Activated naive CD4-positive, alpha-beta T cell treated with Interleukin-2 at 50 U/mL for 16 hours (primary cell): ENCODE measurements around the gene KIAA1671.

Experiments
- DNase-seq: peaks from one replicate; pipeline ENCODE4 v3.0.0-alpha.2; 2020

The KIAA1671 gene

GRCh38 chr22:24953384-24954113 is 1.0 kb downstream of the KIAA1671 start:
- DNase-seq: no peak

DNA sequence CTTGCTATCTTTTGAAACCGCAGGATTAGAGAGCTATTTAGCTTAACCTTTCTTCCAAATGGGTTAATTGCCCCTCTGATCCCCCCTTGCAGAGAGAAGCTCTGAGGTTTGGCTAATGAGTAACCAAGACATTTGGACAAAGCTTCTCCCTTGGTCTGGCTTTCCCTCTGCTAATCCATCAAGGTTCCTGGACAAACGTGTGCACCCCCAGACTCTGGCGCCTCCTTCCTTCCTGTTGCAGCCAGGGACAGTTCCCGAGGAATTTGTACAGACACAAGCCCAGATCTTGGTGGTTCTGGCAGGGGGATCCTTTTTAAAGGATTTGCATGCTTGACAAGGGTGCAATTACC is 1.6 kb downstream of the KIAA1671 start:
- no peak for DNase-seq

GRCh38 chr22:24954856-24955255 is 2.3 kb downstream of the KIAA1671 start:
- DNase-seq: no peak

DNA sequence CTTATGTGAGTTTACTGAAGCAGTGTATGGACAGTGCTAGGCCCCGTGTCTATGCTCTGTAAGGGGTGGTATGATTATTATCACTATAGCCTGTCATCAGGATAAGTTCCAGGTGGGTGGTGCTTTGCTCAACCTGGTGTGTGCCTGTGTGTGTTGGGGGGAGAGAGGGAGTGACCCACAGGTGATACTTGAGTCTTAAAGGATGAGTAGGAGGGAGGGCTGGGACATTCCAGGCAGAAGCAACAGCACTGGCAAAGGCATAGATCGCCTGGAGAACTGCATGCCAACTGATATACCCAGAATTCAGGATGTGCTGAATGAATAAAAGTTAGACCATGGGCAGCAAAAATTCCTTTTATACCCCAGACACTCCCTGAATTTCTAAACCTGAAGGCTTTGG is 4.5 kb downstream of the KIAA1671 start:
- no peak for DNase-seq

DNA sequence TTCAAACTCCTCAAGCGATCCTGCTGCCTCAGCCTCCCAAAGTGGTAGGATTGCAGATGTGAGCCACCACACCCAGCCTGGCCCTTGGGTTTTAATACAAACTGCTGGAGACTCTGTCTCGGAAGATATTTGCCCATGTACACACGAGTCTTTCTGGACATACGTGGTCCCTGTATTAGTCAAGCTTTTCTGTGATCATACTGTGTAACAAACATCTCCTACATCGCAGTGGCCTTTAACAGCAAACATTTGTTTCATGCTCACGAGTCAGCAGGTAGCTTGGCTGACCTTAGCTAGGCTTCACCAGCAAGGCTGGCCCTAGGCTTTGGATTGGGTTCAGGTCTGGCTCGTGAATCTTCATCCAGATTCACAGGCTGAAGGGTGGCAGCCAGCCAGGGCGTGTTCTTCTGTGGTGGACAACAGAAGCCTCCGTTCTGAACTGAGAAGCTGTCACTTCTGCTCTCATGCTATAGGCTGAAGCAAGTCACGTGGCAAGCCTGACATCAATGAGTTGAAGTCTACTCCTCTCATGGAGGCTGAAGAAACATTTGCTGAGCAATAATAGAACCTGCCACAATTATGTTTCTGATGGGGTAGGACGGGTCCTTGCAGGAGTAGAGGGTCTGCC is 8.8 kb downstream of the KIAA1671 start:
- no peak for DNase-seq

- DNase-seq: no peak
These were observed 9.6 kb downstream of the KIAA1671 start for GRCh38 chr22:24962094-24962493.

DNA sequence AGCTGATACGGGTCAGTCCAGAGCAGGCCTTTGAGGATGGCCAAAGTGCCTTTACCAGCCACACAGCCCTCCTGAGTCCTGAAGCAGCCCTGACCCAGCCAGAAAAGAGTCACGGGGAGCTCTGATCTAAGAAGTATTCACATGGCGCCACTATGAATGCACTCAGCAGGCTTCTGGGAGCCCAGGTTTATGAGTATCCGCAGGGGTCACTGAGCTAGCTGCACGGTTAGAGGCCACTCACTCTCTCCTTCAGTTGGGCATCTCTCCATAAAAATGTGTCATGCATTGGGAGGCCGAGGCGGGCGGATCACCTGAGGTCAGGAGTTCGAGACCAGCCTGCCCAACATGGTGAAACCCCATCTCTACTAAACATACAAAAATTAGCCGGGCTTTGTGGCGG is 10.3 kb downstream of the KIAA1671 start:
- DNase-seq: no peak

DNA sequence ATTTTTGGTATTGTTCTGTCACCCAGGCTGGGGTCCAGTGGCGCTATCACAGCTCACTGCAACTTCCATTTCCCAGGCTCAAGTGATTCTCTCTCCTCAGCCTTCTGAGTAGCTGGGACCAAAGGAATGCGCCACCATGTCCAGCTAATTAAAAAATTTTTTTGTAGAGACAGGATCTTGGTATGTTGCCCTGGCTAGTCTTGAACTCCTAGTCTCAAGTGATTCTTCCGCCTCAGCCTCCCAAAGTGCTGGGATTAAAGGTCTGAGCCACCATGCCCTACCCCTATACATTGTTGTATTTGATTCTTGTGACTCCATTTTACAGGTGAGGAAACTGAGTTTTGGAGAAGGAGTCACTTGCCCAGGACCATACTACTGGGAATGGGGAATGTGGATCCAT is 11.9 kb downstream of the KIAA1671 start:
- DNase-seq: no peak

- no peak for DNase-seq
These were observed 13.5 kb downstream of the KIAA1671 start for GRCh38 chr22:24965822-24966626.

DNA sequence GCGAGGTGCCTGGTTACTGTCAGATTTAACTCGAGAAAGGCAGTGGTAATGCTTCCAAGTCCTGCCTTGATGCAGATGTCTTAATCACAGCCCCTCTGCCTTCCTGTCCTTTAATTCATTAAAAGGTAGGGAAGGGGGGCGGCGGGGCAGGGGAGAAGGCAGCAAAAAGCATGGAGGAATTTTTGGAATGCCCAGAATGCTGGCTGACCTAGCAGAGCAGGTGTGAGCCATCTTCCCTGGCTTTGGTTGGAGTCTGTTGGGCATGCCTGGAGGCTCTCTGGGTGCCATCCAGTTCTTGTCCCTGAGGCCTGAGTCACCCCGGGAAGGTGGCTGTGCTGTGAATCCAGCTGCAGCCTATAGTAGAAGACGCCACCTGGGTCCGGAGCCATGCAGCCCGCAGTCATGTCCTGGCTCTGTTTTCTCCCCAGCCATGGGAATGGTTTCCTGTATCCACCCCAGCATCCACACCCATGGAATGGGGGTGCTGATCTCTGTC is 15.6 kb downstream of the KIAA1671 start:
- no peak for DNase-seq

GRCh38 chr22:24969560-24970301 is 17.2 kb downstream of the KIAA1671 start:
- DNase-seq: no peak

DNA sequence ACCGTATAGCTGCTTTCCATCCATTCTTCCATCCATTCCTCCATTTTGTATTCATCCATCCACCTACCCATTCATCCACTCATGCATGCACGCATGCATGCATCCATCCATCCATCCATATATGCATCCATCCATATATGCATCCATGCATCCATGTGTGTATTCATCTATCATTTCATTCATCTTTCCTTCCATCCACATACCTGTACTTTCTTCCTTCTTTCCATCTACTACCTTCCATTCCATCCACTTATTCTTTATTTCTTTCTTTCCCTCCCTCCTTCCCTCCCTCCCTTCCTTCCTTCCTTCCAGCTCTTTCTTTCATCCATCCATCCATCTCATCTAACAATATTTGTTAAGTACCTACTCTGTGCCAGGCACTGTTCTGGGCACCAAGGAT is 19.9 kb downstream of the KIAA1671 start:
- DNase-seq: no peak

DNA sequence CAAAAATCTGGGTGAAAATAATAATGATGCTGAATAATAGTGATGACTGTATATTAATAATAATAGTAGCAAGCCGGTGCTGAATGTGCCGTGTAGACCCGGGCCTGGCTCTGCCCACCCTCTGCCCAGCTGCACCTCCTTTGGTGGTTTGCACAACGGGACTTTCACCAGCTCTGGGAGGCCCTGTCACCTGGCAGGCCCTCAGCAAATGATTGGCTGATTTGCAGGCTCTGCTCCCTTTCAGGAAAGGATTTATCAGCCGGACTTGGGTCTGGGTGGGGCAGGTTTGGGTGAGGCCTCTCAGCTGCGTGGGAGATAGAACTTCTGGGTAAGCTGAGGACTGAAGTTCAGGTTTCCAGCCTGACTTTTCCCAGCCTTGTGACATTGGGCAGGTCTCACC is 21.4 kb downstream of the KIAA1671 start:
- no peak for DNase-seq

DNA sequence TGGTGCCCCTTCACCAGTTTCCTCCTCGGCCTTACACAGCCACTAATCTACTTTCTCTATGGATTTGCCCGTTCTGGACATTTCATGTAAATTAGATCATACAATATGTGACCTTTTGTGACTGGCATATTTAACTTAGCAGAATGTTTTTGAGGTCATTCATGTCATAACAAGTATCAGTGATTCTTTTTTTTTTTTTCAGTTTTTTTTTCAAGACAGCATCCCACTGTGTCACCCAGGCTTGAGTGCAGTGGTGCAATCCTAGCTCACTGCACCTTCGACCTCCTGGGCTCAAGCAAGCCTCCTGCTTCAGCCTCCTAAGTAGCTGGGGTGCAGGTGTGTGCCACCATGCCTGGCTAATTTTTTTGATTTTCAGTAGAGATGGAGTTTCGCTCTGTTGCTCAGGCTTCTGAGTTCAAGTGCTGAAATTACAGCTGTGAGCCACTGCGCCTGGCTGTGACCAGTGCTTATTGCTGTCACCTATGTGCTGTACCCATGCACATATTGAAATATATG is 22.7 kb downstream of the KIAA1671 start:
- DNase-seq: no peak

DNA sequence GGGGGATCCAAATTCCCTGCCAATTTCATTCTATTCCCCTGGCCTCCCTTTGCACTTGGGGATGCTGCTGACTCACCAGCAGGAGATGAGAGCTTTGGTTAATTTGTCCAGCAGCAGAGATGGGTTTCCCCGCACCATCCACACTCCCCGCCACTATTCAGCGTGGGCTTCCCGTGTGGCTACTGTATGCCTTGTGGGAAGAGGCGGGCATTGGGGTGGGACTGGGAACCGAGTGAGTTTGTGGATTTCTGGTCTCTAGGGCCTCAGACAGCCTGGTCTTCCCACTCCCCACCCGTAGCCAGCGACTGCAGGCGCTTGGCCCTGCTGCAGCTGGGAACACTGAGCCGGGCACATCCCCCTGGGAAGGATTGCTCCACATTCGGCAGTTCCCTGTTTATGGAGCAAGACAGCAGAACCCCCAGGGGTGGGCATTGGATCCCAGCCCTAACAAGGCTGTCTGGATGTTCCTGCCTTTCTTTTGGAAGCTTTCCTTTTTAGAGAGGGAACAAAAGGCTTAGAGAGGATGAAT is 23.4 kb downstream of the KIAA1671 start:
- DNase-seq: no peak

GRCh38 chr22:24976442-24977218 is 24.1 kb downstream of the KIAA1671 start:
- DNase-seq: no peak

DNA sequence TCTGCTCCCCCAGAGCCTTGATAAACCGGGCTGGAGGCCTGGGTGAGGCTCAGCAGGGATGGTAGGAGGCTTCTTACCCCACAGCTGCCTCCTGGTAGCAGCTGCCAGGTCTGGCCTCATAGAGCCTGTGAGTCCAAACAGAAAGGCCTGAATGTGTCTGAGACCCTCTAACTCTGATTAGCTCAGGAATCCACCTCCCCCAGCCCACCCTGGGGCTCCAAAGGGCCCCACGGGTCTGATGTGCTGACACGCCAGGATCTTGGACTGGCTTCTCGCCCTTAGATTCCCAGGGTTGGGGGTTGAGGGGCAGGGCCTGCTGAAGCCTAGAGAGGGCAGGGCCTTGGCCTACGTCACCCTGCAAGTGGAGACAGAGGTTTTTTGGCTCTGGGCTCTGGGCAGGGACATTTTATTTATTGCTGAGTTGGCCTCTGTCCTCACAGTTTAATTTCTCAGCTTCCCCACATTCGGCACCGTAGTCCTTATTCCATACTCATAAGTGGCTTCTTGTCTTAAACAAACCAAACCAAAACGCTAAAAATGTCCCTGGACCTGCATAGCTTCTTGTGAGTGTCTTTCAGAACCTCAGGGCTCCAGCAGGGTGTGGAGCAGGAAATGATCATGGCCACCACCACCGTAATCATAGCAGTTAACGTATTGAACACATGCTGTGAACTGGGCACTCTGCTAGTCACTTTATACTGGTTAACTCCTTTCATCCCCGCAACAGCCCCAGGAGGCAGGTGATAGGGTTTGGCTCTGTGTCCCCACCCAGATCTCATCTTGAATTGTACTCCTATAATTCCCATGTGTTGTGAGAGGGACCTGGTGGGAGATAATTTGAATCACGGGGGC is 25.1 kb downstream of the KIAA1671 start:
- no peak for DNase-seq

DNA sequence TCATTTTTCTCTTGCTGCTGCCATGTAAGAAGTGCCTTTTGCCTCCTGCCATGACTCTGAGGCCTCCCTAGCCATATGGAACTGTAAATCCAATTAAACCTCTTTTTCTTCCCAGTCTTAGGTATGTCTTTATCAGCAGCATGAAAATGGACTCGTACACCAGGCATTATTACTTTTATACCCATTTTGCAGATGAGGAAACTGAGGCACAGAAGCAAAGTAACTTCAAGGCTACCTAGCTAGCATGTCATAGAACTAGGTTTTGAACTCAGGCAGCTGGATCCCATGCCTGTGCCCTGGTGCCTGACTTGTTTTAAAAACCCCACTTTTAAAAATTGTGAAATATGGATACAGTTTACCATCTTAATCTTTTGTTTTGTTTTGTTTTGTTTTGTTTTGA is 25.8 kb downstream of the KIAA1671 start:
- no peak for DNase-seq

DNA sequence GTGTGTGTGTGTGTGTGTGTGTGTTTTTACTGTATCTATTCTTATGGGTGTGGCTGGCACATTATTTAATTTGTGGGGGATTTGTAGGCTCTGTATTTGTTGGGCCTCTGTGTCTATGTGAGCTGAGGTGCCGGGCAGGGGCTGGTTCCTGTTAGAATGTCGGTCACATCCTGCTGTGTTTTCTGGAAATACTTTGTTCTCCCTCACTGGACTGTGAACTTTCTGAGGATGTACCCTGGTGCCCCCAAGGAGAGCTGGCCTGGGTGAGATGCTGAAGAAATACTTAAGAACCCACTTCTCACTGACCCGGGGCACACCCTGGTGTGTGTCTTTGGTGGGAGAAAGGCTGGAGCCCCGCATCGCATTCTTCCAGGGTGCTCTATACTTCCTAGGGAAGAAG is 28.6 kb downstream of the KIAA1671 start:
- DNase-seq: no peak

- DNase-seq: no peak
These were observed 29.1 kb downstream of the KIAA1671 start for GRCh38 chr22:24981656-24982055.
